GM19025 (cell line): ENCODE measurements around the gene ZNF680.
"Not testable (repeated sequence)": the region's sequence is repeated elsewhere in the genome, so short reads cannot be mapped to it uniquely, and the experiment has no call there.

ENCODE experiments used
- ATAC-seq: cut with Tn5 transposase; IDR thresholded peaks from one replicate; pipeline ENCODE4 v1.9.1; 2021; ENCODE audit warnings: mild to moderate bottlenecking, low read depth, moderate library complexity; ENCODE audit not compliant: unreplicated experiment

ZNF680 gene

GRCh38 chr7:64557601-64558322, 5.1 kb downstream of the ZNF680 start:
- no peak for ATAC-seq

DNA sequence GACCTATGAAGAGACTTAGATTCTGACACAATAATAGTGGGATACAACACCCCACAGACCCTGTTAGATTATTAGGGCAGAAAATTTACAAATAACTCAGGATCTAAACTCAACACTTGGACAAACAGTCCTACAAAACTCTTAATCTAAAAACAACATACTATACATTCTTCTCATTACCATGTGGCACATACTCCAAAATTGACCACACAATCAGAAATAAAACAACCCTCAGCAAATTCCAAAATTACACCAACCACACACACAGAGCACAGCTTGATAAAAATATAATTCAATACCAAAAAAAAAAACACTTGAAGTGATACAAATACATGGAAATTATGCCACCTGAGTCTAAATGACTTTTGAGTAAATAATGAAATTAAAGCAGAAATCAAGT, 7.8 kb downstream of the ZNF680 start:
- ATAC-seq = no peak

DNA sequence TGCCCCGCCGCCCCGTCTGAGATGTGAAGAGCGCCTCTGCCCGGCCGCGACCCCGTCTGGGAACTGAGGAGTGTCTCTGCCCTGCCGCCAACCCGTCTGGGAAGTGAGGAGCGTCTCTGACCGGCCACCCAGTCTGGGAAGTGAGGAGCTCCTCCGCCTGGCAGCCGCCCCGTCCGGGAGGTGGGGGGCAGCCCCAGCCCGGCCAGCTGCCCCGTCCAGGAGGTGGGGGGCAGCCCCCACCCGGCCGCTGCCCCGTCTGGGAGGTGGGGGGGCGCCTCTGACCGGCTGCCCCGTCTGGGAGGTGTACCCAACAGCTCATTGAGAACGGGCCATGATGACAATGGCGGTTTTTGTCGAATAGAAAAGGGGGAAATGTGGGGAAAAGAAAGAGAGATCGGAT, 8.7 kb downstream of the ZNF680 start:
- not testable (repeated sequence) for ATAC-seq

- ATAC-seq = no peak
These were observed 11.3 kb downstream of the ZNF680 start for GRCh38 chr7:64551375-64552142.

DNA sequence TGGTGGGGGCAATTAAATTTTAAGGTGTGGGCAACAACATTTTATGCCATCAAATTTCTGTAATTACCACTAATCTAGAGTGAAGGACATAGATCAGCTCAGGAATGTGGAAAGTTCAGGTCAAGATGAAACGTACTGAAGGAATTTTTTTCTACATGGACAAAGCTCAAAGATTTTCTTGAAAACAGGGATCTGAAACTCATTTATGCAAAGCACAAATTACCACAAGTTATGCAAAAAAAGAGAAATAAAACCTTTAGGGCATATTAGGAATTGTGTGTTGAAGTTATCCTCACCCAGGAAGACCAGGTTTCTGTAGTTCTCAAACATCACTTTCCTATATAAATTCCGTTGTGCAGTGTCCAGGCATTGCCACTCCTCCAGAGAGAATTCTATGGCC, 18.9 kb downstream of the ZNF680 start:
- no peak for ATAC-seq

DNA sequence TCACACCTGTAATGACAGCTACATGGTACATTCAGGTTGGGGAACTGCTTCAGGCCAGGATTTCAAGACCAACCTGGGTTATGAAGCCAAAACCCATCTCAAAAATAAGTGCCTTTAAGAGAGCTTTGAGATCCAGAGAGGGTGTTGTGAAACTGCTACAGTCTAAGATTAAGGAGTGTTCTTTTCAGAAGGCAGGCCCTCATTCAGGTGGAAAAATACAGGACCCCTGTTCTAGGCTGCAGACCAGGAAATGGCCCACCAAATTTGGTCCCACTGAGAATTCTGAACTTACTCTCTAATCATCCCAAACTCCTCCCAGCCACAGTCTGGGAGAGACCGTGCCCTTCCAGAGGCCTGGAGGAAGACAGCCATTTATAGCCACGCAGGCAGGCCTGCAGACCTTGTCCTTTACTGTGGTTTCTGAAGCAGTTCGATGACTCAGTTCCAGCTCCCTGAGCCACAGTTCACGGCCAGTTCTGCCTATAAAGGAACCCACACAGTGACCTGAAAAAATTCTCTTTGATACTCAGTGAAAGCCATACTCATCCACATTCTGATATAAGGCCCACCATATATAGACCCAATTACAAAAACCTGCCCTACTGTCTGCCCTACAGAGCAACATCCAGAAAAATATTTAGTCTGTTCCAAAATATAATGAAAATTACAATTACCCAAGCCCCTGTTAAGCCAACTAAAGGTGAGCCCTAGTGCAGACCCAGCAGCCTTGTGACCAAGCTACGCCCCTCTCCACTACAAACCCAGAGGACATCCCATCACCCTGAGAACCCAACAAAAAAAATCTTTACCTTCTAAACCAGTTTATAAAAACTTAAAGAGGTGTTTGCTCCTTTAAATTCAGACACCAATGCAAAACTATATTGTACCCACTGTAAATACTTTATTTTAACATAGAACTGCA, 21.2 kb downstream of the ZNF680 start:
- ATAC-seq = no peak

DNA sequence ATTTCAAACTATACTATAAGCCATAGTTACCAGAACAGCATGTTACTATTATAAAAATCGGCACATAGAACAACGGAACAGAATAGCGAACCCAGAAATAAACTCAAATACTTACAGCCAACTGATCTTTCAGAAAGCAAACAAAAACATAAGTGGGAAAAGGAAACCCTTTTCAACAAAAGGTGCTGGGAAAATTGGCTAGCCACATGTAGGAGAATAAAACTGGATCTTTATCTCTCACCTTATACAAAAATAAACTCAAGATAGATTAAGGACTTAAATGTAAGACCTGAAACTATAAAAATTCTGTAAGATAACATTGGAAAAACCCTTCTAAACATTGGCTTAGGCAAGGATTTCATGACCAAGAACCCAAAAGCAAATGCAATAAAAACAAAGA, 29.1 kb downstream of the ZNF680 start:
- ATAC-seq = no peak

DNA sequence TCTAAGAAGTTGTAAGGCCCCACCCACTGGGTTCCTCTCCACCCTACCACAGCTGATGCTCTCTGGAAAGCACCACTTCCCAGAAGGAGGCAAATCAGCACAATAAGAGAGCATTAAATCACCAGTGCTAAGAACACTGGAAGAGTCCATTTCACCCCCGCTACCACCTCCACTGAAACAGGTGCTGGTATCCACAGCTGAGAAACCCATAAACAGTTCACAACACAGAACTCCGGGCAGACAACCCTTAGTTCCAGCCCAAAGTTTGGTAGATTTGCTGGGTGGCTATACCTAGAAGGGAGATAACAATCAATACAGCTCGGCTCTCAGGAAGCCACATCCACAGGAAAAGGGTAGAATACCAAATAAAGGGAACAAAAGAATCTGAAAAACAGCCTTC, 34.1 kb downstream of the ZNF680 start:
- no peak for ATAC-seq

GRCh38 chr7:64521409-64521984, 41.4 kb downstream of the ZNF680 start:
- no peak for ATAC-seq

DNA sequence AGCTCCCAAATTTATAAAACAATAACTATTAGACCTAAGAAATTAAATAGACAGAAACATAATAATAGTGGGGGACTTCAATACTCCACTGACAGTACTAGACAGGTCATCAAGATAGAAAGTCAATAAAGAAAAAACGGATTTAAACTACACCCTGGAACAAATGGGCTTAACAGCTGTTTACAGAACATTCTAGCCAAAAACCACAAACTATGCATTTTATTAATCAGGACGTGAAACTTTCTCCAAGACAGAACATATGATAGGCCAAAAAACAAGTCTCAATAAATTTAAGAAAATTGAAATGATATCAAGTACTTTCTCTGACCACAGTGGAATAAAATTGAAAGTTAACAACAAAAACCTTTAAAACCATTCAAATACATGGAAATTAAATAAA, 46.4 kb downstream of the ZNF680 start:
- ATAC-seq = no peak

DNA sequence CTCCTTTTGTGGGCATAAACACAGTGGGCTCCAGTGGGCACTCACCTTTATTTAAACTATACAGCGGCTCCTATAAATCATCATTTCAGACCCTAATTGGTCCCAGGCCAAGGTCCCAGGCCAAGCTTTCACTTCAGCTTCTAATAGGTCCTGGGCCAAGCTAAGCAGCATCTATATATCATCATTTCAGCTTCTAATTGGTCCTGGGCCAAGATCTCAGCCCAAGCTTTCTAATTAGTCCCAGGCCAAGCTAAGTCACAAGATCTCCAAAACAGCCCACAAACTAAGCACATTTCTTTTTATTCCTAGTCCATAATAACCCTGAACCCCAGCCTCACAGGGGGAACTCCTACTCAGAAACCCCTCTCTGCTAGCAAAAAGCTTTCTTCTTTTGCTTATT, 47.1 kb downstream of the ZNF680 start:
- no peak for ATAC-seq

- no peak for ATAC-seq
These were observed 47.5 kb downstream of the ZNF680 start for GRCh38 chr7:64515330-64515729.

DNA sequence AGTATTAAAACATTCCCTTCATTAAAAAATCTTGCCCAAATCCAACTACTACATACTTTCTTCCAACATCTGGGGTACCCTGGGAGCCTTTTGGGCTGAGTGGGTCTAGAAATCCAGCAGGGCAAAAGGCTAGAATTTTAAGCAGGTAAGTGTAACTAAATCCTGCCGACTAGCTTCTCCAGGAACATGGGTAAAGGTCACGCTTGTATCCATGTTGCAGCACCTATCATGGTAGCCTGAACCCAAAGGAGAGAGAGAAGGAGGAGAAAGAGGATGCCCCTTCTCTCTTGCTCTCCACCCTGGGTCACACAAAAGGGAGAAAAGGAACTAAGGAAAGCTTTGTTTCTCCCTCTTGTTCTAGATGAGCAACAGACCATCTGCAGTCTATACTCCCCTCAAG, 53.3 kb downstream of the ZNF680 start:
- no peak for ATAC-seq

GRCh38 chr7:64504581-64505120, 58.2 kb downstream of the ZNF680 start:
- no peak for ATAC-seq

GRCh38 chr7:64498270-64498669, 64.6 kb downstream of the ZNF680 start:
- no peak for ATAC-seq

- no peak for ATAC-seq
These were observed 67.9 kb downstream of the ZNF680 start for GRCh38 chr7:64494912-64495461.

DNA sequence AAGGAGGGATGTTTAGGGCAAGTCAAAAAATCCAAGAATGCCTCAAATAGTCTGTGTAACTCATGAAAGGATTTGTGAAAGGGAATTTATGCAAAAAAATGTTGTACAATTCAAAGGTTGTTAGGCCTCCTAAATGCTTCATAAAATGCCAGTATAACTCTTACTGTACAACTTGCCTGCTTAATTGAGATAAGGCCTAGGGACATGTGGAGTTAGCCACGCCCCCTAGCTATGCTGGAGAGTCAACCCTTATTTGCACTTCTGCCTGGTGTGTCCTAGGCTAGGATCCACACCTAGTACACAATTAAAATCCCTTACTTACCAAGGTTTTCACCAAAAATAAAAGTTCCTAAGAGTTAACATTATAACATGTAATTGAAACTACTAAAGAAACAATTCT, 77.2 kb downstream of the ZNF680 start:
- no peak for ATAC-seq
